ENCODE results near the gene PMP22.

PMP22 gene

GRCh38 chr17:15303851-15304250 lies 38.7 kb upstream of the PMP22 start:
- H3K27me3 ChIP-seq (ENCODE audit: insufficient read depth, low read length) = no peaks in the 10 kb centered on the region
- no peak overlapping the region for H3K4me2 ChIP-seq (ENCODE audit: low read length)
- H2AFZ ChIP-seq (ENCODE audit: low read length) = no peak overlapping the region
- H3K4me3 ChIP-seq (ENCODE audit: low read depth, low read length, poor library complexity, severe bottlenecking) = no peak overlapping the region
- no peaks in the 10 kb centered on the region for H3K4me1 ChIP-seq (ENCODE audit: insufficient read depth, low read length, severe bottlenecking)
- H4K20me1 ChIP-seq (ENCODE audit: insufficient read depth, low read length) = no peaks in the 10 kb centered on the region
- no peaks in the 10 kb centered on the region for H3K9me3 ChIP-seq (ENCODE audit: low read length)
- H3K79me2 ChIP-seq (ENCODE audit: insufficient read depth, low read length) = no peaks in the 10 kb centered on the region
- no peak overlapping the region for H3K9ac ChIP-seq (ENCODE audit: low read length)
- TF ChIP-seq CTCF (IDR thresholded peaks at IDR 0.05; ENCODE audit: low read length) = no peak
- no peak for TF ChIP-seq EZH2 (IDR thresholded peaks at IDR 0.05; ENCODE audit: borderline replicate concordance, low read length)
- no peak overlapping the region for H3K27ac ChIP-seq (ENCODE audit: low read depth, low read length, poor library complexity, severe bottlenecking)
- H3K36me3 ChIP-seq (ENCODE audit: insufficient read depth, low read length) = no peaks in the 10 kb centered on the region
- no peaks in the 10 kb centered on the region for H3K9me2 ChIP-seq (ENCODE audit: low read depth, low read length)
- no peaks in the 10 kb centered on the region for H3F3A ChIP-seq (ENCODE audit: insufficient read depth, low read length)

DNA sequence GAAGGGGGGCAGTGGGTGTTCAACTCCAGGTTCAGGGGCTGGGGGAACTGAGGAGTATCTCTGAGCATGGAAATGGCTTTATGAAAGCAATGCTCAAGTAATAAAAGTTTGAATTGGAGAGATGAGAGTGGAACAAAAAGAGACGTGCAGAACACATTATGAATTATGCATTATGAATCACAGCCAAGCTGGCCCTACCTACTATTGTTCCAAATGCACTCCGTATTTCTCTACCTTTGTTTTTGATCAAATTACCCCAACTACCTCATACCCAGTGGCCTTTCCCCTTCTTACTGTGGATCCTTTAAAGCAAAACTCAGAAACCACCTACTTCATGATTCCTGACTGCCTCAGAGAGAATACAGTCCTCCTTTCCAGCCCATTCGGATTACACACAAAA lies 38.1 kb upstream of the PMP22 start:
- no peak overlapping the region for H3K4me2 ChIP-seq (ENCODE audit: low read length)
- H3K36me3 ChIP-seq (ENCODE audit: insufficient read depth, low read length) = no peaks in the 10 kb centered on the region
- no peak overlapping the region for H3K4me3 ChIP-seq (ENCODE audit: low read depth, low read length, poor library complexity, severe bottlenecking)
- H4K20me1 ChIP-seq (ENCODE audit: insufficient read depth, low read length) = no peaks in the 10 kb centered on the region
- H3K27ac ChIP-seq (ENCODE audit: low read depth, low read length, poor library complexity, severe bottlenecking) = no peak overlapping the region
- no peaks in the 10 kb centered on the region for H3F3A ChIP-seq (ENCODE audit: insufficient read depth, low read length)
- H3K79me2 ChIP-seq (ENCODE audit: insufficient read depth, low read length) = no peaks in the 10 kb centered on the region
- H3K9ac ChIP-seq (ENCODE audit: low read length) = no peak overlapping the region
- H3K9me3 ChIP-seq (ENCODE audit: low read length) = no peaks in the 10 kb centered on the region
- TF ChIP-seq EZH2 (IDR thresholded peaks at IDR 0.05; ENCODE audit: borderline replicate concordance, low read length) = no peak
- TF ChIP-seq CTCF (IDR thresholded peaks at IDR 0.05; ENCODE audit: low read length) = no peak
- H2AFZ ChIP-seq (ENCODE audit: low read length) = no peak overlapping the region
- no peaks in the 10 kb centered on the region for H3K27me3 ChIP-seq (ENCODE audit: insufficient read depth, low read length)
- no peaks in the 10 kb centered on the region for H3K4me1 ChIP-seq (ENCODE audit: insufficient read depth, low read length, severe bottlenecking)
- H3K9me2 ChIP-seq (ENCODE audit: low read depth, low read length) = no peaks in the 10 kb centered on the region

GRCh38 chr17:15301845-15302244 lies 36.7 kb upstream of the PMP22 start:
- H3K36me3 ChIP-seq (ENCODE audit: insufficient read depth, low read length) = no peaks in the 10 kb centered on the region
- H3K4me3 ChIP-seq (ENCODE audit: low read depth, low read length, poor library complexity, severe bottlenecking) = no peak overlapping the region

More at GRCh38 chr17:15301845-15302244, 36.7 kb upstream of the PMP22 start:
- Histone ChIP-seq H2AFZ (ENCODE audit: low read length) (no peak overlapping the region), H3K9me3 (ENCODE audit: low read length) (no peaks in the 10 kb centered on the region), H3K9me2 (ENCODE audit: low read depth, low read length) (no peaks in the 10 kb centered on the region), H3K27ac (ENCODE audit: low read depth, low read length, poor library complexity, severe bottlenecking) (no peak overlapping the region), H3K79me2 (ENCODE audit: insufficient read depth, low read length) (no peaks in the 10 kb centered on the region), H3F3A (ENCODE audit: insufficient read depth, low read length) (no peaks in the 10 kb centered on the region), H3K9ac (ENCODE audit: low read length) (no peak overlapping the region), H4K20me1 (ENCODE audit: insufficient read depth, low read length) (no peaks in the 10 kb centered on the region), H3K4me1 (ENCODE audit: insufficient read depth, low read length, severe bottlenecking) (no peaks in the 10 kb centered on the region), H3K4me2 (ENCODE audit: low read length) (no peak overlapping the region), H3K27me3 (ENCODE audit: insufficient read depth, low read length) (no peaks in the 10 kb centered on the region)
- TF ChIP-seq CTCF (IDR thresholded peaks at IDR 0.05; ENCODE audit: low read length) (no peak), EZH2 (IDR thresholded peaks at IDR 0.05; ENCODE audit: borderline replicate concordance, low read length) (no peak)

All from OCI-LY1 (cell line).